HG03280 (cell line): ENCODE data around the gene HEBP1.

Experiments used
- ATAC-seq: cut with Tn5 transposase; IDR thresholded peaks from one replicate; pipeline ENCODE4 v1.9.1; 2021; ENCODE audit warnings: mild to moderate bottlenecking, moderate library complexity; ENCODE audit not compliant: unreplicated experiment

Gene HEBP1

GRCh38 chr12:12992418-12993130 lies 7.5 kb downstream of the HEBP1 start:
- ATAC-seq = no peak

GRCh38 chr12:12990700-12991468 lies 9.2 kb downstream of the HEBP1 start:
- no peak for ATAC-seq

- no peak for ATAC-seq
Observed at GRCh38 chr12:12987421-12987820, 12.6 kb downstream of the HEBP1 start.

GRCh38 chr12:12986775-12987331 lies 13.2 kb downstream of the HEBP1 start:
- ATAC-seq = no peak

- no peak for ATAC-seq
Observed at GRCh38 chr12:12985817-12986408, 14.2 kb downstream of the HEBP1 start.

GRCh38 chr12:12984149-12984548 lies 15.9 kb downstream of the HEBP1 start:
- no peak for ATAC-seq

- no peak for ATAC-seq
Observed at GRCh38 chr12:12983420-12984035, 16.5 kb downstream of the HEBP1 start.

- no peak for ATAC-seq
Observed at GRCh38 chr12:12982331-12982730, 17.7 kb downstream of the HEBP1 start.

- no peak for ATAC-seq
Observed at GRCh38 chr12:12979731-12980259, 20.3 kb downstream of the HEBP1 start.

GRCh38 chr12:12979126-12979525 lies 20.9 kb downstream of the HEBP1 start:
- ATAC-seq = no peak

GRCh38 chr12:12977231-12977630 lies 22.8 kb downstream of the HEBP1 start:
- no peak for ATAC-seq

- ATAC-seq = no peak
Observed at GRCh38 chr12:12976366-12976765, 23.7 kb downstream of the HEBP1 start.

- ATAC-seq = no peak
Observed at GRCh38 chr12:12975322-12976077, 24.6 kb downstream of the HEBP1 start.

GRCh38 chr12:12974211-12974610 lies 25.9 kb downstream of the HEBP1 start:
- no peak for ATAC-seq

GRCh38 chr12:12973019-12973418 lies 27.0 kb downstream of the HEBP1 start:
- no peak for ATAC-seq

GRCh38 chr12:12965836-12966235 lies 34.2 kb downstream of the HEBP1 start:
- no peak for ATAC-seq

GRCh38 chr12:12964255-12964654 lies 35.8 kb downstream of the HEBP1 start:
- ATAC-seq = no peak

GRCh38 chr12:12960639-12961209 lies 39.3 kb downstream of the HEBP1 start:
- no peak for ATAC-seq

- ATAC-seq = no peak
Observed at GRCh38 chr12:12958886-12959285, 41.2 kb downstream of the HEBP1 start.
